ENCODE data around the gene CD99. TPM values are rescaled to one million over a fixed set of nuclear protein-coding genes. Genes with fewer than 3 reads are reported as not detected.

CD99 gene
- total RNA-seq, 1 experiment from 2014 or later: 92.1 TPM

DNA sequence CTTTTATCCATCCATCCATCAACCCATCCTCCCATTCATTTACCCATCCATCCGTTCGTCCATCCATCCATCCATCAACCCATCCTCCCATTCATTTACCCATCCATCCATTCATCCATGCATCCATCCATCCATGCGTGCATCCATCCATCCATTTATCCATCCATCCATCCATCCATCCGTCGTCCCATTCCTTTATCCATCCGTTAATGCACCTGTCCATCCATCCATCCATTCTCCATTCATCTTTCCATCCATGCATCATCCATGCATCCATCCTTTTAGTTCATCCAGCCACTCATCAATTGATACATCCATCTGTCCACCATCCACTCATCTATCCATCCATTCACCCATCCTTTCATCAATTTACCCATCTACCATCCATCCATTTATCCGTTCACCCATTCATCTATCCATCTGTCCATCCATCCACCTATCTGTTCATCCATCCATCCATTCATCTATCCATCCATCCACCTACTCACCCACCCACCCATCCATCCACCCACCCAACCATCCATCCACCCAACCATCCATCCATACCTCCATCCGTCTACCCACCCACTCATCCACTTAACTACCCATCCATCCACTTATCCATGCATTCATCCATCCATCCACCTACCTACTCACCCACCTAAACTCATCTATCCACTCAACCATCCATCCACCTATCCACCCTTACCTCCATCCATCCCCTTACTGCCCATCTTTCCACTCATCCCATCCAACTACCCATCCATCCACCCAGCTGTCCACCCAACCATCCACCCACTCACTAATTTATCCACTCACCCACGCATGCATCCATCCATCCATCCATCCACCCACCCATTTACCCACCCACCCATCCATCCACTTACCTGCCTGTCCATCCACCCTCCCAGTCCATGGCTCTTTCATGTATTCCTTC, 9.6 kb downstream of the CD99 start:
- Histone ChIP-seq H3K79me2 (ENCODE audit: insufficient read depth, low read length) (no peaks in the 10 kb centered on the region), H4K5ac (ENCODE audit: insufficient read length, low read depth, low read length) (no peak overlapping the region), H3K9ac (ENCODE audit: extremely low read depth, insufficient read length, low read length) (no peak overlapping the region), H2AK5ac (ENCODE audit: insufficient read length, low read length) (no peak overlapping the region), H2BK20ac (ENCODE audit: low read depth, low read length, poor library complexity, severe bottlenecking) (no peak overlapping the region), H4K20me1 (ENCODE audit: control insufficient read depth, insufficient read depth, insufficient read length) (no peaks in the 10 kb centered on the region), H3K27me3 (ENCODE audit: insufficient read depth, low read length) (no peaks in the 10 kb centered on the region), H2BK12ac (ENCODE audit: insufficient read length, low read depth, low read length) (no peak overlapping the region), H2BK120ac (ENCODE audit: low read depth, low read length, poor library complexity, severe bottlenecking) (no peak overlapping the region), H3K23me2 (ENCODE audit: insufficient read length, low read depth, low read length, poor library complexity, severe bottlenecking) (no peaks in the 10 kb centered on the region), H2BK5ac (ENCODE audit: insufficient read length, low read length) (no peak overlapping the region), H3T11ph (ENCODE audit: low read length) (no peak overlapping the region), H3K14ac (ENCODE audit: insufficient read depth, low read length) (no peak overlapping the region), H4K91ac (ENCODE audit: insufficient read length, low read depth, low read length) (no peak overlapping the region), H3K56ac (ENCODE audit: insufficient read length, low read depth, low read length) (no peak overlapping the region), H3K4ac (ENCODE audit: low read depth, low read length) (no peak overlapping the region), H2AFZ (ENCODE audit: low read length) (no peak overlapping the region), H2BK15ac (ENCODE audit: low read depth, low read length) (no peak overlapping the region), H3K4me2 (ENCODE audit: insufficient read depth, insufficient read length, low read length) (no peak overlapping the region), H3K79me1 (ENCODE audit: insufficient read depth, low read depth, low read length, poor library complexity, severe bottlenecking) (no peaks in the 10 kb centered on the region), H3K23ac (ENCODE audit: insufficient read length, low read depth, low read length) (no peak overlapping the region), H3K9me3 (ENCODE audit: control insufficient read depth, low read depth, low read length) (no peaks in the 10 kb centered on the region), H3K18ac (ENCODE audit: insufficient read length, low read depth, low read length) (no peak overlapping the region), H4K8ac (replicated peaks; ENCODE audit: insufficient read length, low read depth, low read length) (no peak overlapping the region), H3K27ac (ENCODE audit: insufficient read length, low read depth, low read length) (no peak overlapping the region), H3K4me1 (ENCODE audit: insufficient read depth, low read length) (no peaks in the 10 kb centered on the region)
- Mint-ChIP-seq H3K9me3 (no peaks in the 10 kb centered on the region; a peak in 2 of 5 replicates), H3K36me3 (ENCODE audit: insufficient read depth in 1 of 3, low read depth in 3 of 3) (peaks cover 0 to 11% (median 11%) of the 10 kb centered on the region in 3 experiments; a peak in 4 of 7 replicates), H3K4me3 (no peak overlapping the region), H3K27me3 (ENCODE audit: low read depth) (peaks cover 2% of the 10 kb centered on the region; the same call in 1 of the 2 replicates), H3K27ac (no peak overlapping the region), H3K4me1 (peaks cover 26 to 35% of the 10 kb centered on the region in 2 experiments)
- TF ChIP-seq, protein P1, sequence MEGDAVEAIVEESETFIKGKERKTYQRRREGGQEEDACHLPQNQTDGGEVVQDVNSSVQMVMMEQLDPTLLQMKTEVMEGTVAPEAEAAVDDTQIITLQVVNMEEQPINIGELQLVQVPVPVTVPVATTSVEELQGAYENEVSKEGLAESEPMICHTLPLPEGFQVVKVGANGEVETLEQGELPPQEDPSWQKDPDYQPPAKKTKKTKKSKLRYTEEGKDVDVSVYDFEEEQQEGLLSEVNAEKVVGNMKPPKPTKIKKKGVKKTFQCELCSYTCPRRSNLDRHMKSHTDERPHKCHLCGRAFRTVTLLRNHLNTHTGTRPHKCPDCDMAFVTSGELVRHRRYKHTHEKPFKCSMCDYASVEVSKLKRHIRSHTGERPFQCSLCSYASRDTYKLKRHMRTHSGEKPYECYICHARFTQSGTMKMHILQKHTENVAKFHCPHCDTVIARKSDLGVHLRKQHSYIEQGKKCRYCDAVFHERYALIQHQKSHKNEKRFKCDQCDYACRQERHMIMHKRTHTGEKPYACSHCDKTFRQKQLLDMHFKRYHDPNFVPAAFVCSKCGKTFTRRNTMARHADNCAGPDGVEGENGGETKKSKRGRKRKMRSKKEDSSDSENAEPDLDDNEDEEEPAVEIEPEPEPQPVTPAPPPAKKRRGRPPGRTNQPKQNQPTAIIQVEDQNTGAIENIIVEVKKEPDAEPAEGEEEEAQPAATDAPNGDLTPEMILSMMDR (conservative IDR thresholded peaks at IDR 0.05): no peak
- no peak for DNase-seq
- WGBS (ENCODE audit: extremely low coverage, insufficient read length, low lambda C conversion rate): 100% methylated on average over 6 of the region's 9 CpGs
